ENCODE results near the gene ZNF732. TPM values are rescaled to one million over a fixed set of nuclear protein-coding genes. Genes with fewer than 3 reads are reported as not detected.
"Not testable (repeated sequence)": the region's sequence is repeated elsewhere in the genome, so short reads cannot be mapped to it uniquely, and the experiment has no call there.

Gene ZNF732
- total RNA-seq, 1 donor from 2014 or later, result 0.30 TPM

DNA sequence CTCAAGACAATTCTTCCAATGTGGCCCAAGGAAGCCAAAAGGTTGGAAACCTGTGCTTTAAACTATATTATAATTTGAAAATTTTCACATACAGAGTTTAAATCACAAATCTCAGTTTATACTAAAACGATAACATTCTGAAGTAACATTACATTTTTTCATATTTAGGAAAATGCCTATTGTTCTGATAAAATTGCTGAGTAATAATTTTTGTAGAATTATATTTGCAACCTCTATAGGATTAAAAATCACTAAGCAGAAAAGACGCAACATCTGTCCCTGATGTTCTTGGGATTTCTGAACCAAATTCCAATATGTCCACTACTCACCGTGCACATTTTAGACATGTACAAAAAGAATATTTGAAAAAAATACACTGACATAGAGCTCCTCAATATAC lies 10.5 kb downstream of the ZNF732 start:
- Mint-ChIP-seq H3K9me3 (ENCODE audit: unreplicated experiment) (peaks cover 30% of the 10 kb centered on the region), H3K36me3 (ENCODE audit: unreplicated experiment) (peaks cover 3% of the 10 kb centered on the region), H3K27me3 (ENCODE audit: unreplicated experiment) (no peaks in the 10 kb centered on the region), H3K4me1 (ENCODE audit: unreplicated experiment) (no peaks in the 10 kb centered on the region), H3K4me3 (ENCODE audit: unreplicated experiment) (no peak overlapping the region), H3K27ac (ENCODE audit: unreplicated experiment) (no peak overlapping the region)
- DNase-seq (ENCODE audit: extremely low spot score, unreplicated experiment), result no peak
- TF ChIP-seq, protein P1, sequence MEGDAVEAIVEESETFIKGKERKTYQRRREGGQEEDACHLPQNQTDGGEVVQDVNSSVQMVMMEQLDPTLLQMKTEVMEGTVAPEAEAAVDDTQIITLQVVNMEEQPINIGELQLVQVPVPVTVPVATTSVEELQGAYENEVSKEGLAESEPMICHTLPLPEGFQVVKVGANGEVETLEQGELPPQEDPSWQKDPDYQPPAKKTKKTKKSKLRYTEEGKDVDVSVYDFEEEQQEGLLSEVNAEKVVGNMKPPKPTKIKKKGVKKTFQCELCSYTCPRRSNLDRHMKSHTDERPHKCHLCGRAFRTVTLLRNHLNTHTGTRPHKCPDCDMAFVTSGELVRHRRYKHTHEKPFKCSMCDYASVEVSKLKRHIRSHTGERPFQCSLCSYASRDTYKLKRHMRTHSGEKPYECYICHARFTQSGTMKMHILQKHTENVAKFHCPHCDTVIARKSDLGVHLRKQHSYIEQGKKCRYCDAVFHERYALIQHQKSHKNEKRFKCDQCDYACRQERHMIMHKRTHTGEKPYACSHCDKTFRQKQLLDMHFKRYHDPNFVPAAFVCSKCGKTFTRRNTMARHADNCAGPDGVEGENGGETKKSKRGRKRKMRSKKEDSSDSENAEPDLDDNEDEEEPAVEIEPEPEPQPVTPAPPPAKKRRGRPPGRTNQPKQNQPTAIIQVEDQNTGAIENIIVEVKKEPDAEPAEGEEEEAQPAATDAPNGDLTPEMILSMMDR (IDR thresholded peaks at IDR 0.05), result no peak

DNA sequence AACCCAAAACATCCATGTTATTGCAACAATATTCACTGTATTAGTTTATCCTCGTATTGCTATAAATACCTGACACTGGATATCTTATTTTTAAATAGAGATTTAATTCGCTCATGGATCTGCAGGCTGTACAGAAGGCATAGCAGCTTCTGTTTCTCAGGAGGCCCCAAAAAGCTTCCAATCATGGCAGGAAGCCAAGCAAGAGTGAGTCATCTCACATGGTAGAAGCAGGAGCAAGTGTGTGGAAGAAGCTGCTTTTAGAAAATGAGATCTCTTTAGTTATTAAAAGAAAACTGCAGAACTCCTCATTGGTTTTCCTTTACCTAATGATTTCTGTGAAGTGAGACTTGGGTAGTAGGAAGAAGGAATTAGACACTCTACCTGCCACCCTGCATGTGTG lies 16.4 kb downstream of the ZNF732 start:
- Mint-ChIP-seq H3K27me3 (ENCODE audit: unreplicated experiment) (no peaks in the 10 kb centered on the region), H3K4me3 (ENCODE audit: unreplicated experiment) (no peak overlapping the region), H3K36me3 (ENCODE audit: unreplicated experiment) (peaks cover 14% of the 10 kb centered on the region), H3K4me1 (ENCODE audit: unreplicated experiment) (no peaks in the 10 kb centered on the region), H3K9me3 (ENCODE audit: unreplicated experiment) (peaks cover 38% of the 10 kb centered on the region), H3K27ac (ENCODE audit: unreplicated experiment) (no peak overlapping the region)
- DNase-seq (ENCODE audit: extremely low spot score, unreplicated experiment), result no peak
- TF ChIP-seq, protein P1 (IDR thresholded peaks at IDR 0.05), result no peak

DNA sequence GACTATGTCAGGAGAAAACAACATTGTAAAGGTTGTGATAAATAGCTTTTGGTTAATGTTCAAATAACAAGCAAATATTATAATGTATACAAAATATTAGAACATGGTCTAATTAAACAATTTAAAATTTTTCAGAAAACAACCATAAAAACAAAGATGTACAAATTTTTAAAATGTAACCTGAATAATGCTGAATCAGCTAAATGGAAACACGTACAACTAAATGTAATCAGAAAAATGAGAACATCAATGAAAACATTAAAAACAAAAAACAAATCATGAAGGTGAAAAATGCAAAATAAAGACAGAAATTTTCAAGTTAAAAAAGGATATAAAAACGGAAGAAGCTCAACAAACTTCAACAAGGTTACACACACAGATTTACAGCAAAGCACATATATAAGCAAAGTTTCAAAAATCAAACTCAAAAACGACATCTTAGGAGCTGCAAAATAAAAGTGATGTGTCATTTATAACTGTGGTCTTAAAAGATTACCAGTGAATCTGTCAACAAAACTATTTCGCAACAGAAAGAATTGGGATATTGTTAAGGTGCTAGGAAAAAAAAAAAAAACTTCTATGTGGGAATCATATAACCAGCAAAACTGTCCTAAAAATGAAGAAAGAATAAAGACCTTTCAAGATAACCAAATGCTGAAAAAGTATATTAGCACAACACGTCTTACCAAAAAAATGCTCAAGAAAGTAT lies 31.8 kb downstream of the ZNF732 start:
- DNase-seq (ENCODE audit: extremely low spot score, unreplicated experiment), result no peak
- Mint-ChIP-seq H3K27ac (ENCODE audit: unreplicated experiment) (no peak overlapping the region), H3K4me1 (ENCODE audit: unreplicated experiment) (no peaks in the 10 kb centered on the region), H3K27me3 (ENCODE audit: unreplicated experiment) (no peaks in the 10 kb centered on the region), H3K4me3 (ENCODE audit: unreplicated experiment) (no peak overlapping the region), H3K36me3 (ENCODE audit: unreplicated experiment) (peaks cover 52% of the 10 kb centered on the region), H3K9me3 (ENCODE audit: unreplicated experiment) (peaks cover 72% of the 10 kb centered on the region)
- TF ChIP-seq, protein P1 (IDR thresholded peaks at IDR 0.05), result no peak

DNA sequence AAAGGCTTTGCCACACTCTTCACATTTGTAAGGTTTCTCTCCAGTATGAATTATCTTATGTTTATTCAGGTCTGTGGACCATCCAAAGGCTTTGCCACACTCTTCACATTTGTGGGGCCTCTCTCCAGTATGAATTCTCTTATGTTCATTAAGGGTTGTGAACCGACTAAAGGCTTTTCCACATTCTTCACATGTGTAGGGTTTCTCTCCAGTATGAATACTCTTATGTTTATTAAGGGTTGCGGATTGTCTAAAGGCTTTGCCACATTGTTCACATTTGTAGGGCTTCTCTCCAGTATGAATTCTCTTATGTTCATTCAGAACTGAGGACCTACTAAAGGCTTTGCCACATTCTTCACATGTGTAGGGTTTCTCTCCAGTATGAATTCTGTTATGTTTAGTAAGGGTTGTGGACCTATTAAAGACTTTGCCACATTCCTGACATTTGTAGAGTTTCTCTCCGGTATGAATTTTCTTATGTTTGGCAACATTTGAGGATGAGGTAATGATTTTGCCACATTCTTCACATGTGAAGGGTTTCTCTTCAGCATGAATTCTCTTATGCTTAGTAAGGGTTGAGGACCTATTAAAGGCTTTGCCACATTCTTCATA lies 33.7 kb downstream of the ZNF732 start:
- H3K9me3 Mint-ChIP-seq (ENCODE audit: unreplicated experiment), result peaks cover 56% of the 10 kb centered on the region
- H3K27me3 Mint-ChIP-seq (ENCODE audit: unreplicated experiment), result no peaks in the 10 kb centered on the region
- TF ChIP-seq, protein P1 (IDR thresholded peaks at IDR 0.05), result no peak
- H3K36me3 Mint-ChIP-seq (ENCODE audit: unreplicated experiment), result peaks cover 42% of the 10 kb centered on the region
- DNase-seq (ENCODE audit: extremely low spot score, unreplicated experiment), result no peak
- no peaks in the 10 kb centered on the region for H3K4me1 Mint-ChIP-seq (ENCODE audit: unreplicated experiment)
- H3K4me3 Mint-ChIP-seq (ENCODE audit: unreplicated experiment), result no peak overlapping the region
- no peak overlapping the region for H3K27ac Mint-ChIP-seq (ENCODE audit: unreplicated experiment)

DNA sequence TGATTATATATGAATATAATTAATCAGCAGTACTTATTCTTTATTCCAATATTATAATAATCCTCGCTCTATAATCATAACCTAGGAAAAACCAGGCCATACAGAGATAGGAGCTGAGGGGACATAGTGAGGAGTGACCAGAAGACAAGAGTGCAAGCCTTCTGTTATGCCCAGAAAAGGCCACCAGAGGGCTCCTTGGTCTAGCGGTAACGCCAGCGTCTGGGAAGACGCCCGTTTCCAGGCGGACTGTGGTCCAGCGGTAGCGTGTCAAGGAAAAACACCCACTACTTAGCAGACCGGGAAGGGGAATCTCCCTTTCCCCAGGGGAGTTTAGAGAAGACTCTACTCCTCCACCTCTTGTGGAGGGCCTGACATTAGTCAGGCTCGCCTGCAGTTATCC lies 46.0 kb downstream of the ZNF732 start:
- not testable (repeated sequence) for H3K27me3 Mint-ChIP-seq (ENCODE audit: unreplicated experiment); DNase-seq (ENCODE audit: extremely low spot score, unreplicated experiment); H3K4me3 Mint-ChIP-seq (ENCODE audit: unreplicated experiment); H3K27ac Mint-ChIP-seq (ENCODE audit: unreplicated experiment); H3K4me1 Mint-ChIP-seq (ENCODE audit: unreplicated experiment)
- Mint-ChIP-seq H3K36me3 (ENCODE audit: unreplicated experiment) (peaks cover 38% of the 10 kb centered on the region), H3K9me3 (ENCODE audit: unreplicated experiment) (peaks cover 61% of the 10 kb centered on the region)
- TF ChIP-seq, protein P1 (IDR thresholded peaks at IDR 0.05), result peak; percentile 24
